GM10248 (cell line): ENCODE results near the gene PLEKHG1.

Experiments used
- CTCF ChIA-PET: fragments of 300-600 bp; sonication (Branson Sonifier 250); formaldehyde crosslinking; extraction: SDS; loops from one replicate; lab custom pipeline; 2021; ENCODE audit warnings: antibody characterized with exemption; lab: Yijun Ruan, JAX
- POLR2A ChIA-PET: fragments of 350-650 bp; sonication (Branson Sonifier 250); formaldehyde crosslinking; extraction: SDS; loops from one replicate; lab custom pipeline; 2020; ENCODE audit warnings: antibody characterized with exemption; lab: Yijun Ruan, JAX
- DNase-seq: peaks from one replicate; pipeline ENCODE4 v3.0.0; 2012; ENCODE audit errors: extremely low spot score
- TF ChIP-seq, protein P1 (sequence below): IDR thresholded peaks from 2 replicates; pipeline ENCODE4 v1.5.1; 2012; ENCODE audit warnings: mild to moderate bottlenecking, low read depth; ENCODE audit errors: extremely low read depth, missing control alignments, control extremely low read depth

Gene PLEKHG1

DNA sequence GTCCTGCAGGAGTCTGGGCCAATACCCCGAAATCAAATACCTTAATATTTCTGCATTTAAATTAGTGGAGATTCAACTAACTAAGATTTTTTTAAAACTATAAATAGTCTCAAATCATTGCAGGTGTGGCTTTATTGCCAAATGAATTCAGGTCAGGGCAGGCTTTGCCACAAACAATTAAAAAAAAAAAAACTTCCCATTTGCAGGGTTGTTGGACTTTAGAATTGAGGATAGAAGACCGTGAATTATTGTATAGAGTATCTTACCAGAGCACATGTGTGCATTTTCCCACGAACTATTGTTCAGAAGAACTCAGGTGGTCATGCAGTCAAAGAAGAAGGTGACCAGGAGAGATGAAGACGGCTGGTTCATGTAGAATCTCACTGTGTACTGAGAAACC, 6.6 kb upstream of the PLEKHG1 start:
- DNase-seq: no peak
- ChIA-PET POLR2A (no interaction called here), CTCF (interaction anchor here (1.0 to 1.2 kb wide), 2 partner anchors 14 to 198 kb away, joined by 3 read pairs; no protein-coding TSS in a partner anchor)
- TF ChIP-seq, protein P1, sequence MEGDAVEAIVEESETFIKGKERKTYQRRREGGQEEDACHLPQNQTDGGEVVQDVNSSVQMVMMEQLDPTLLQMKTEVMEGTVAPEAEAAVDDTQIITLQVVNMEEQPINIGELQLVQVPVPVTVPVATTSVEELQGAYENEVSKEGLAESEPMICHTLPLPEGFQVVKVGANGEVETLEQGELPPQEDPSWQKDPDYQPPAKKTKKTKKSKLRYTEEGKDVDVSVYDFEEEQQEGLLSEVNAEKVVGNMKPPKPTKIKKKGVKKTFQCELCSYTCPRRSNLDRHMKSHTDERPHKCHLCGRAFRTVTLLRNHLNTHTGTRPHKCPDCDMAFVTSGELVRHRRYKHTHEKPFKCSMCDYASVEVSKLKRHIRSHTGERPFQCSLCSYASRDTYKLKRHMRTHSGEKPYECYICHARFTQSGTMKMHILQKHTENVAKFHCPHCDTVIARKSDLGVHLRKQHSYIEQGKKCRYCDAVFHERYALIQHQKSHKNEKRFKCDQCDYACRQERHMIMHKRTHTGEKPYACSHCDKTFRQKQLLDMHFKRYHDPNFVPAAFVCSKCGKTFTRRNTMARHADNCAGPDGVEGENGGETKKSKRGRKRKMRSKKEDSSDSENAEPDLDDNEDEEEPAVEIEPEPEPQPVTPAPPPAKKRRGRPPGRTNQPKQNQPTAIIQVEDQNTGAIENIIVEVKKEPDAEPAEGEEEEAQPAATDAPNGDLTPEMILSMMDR: no peak

DNA sequence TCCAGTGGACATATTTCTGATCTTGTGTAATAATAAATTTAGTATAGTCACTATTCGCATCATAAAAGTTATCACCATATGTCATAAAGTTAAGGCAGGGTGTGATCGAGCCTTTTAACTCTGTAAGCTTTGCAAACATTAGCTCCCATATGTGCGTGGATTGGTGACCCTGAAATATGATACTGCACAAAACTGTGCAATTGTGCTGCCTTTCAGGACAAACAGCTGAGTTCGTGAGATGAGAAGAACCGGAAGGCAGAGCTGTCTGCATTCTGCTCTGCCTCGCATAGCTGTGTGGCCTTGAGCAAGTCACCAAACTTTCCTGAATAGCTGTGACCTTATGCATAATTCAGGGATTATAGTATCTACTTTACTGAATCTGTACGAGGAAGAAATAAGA, 3.2 kb upstream of the PLEKHG1 start:
- POLR2A ChIA-PET: no interaction called here
- DNase-seq: no peak
- TF ChIP-seq, protein P1: no peak
- CTCF ChIA-PET: interaction anchor here (1.6 kb wide), 1 partner anchor 19 kb away, joined by 3 read pairs; no protein-coding TSS in a partner anchor

DNA sequence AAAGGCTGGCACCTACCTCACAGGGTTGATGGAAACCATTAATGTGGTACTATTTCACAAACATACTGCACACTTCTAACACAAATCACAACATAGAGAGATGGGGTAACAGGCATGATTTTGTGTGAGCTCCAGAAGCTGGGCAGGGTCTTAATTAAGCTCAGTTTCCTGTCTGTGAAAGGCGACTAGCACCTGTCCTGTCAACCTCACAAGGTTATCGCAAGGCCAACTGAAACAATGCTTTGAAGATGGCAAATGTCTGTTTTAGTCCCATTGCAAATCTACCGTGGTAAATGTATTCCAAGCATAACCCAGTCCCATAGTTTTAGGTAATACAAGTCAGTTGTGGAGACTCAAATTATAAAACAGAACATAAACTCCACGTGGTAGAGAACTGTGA, 1.3 kb upstream of the PLEKHG1 start:
- ChIA-PET CTCF (interaction anchor here (0.9 to 1.6 kb wide), 4 partner anchors 38 to 88 kb away, joined by 3 read pairs; no protein-coding TSS in a partner anchor), POLR2A (no interaction called here)
- TF ChIP-seq, protein P1: no peak
- no peak for DNase-seq

DNA sequence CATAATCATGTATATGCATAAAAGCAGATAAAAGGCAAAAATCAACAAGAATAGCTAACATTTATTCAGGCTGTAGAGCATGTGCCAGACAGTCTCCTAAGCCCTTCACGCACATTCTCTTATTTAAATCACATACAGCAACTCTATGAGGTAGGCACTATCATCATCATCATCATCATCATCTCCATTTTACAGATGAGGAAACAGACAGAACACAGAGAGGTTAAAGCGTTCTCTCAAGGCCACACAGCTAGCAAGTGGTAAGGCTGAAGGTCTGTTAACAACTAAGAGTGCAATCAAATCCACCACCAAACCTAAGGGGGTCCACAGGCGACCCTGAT, 857 bp upstream of the PLEKHG1 start:
- TF ChIP-seq, protein P1: no peak
- POLR2A ChIA-PET: interaction anchor here (0.7 kb wide), 1 partner anchor 988 kb away, joined by 4 read pairs; no protein-coding TSS in a partner anchor
- DNase-seq: no peak

DNA sequence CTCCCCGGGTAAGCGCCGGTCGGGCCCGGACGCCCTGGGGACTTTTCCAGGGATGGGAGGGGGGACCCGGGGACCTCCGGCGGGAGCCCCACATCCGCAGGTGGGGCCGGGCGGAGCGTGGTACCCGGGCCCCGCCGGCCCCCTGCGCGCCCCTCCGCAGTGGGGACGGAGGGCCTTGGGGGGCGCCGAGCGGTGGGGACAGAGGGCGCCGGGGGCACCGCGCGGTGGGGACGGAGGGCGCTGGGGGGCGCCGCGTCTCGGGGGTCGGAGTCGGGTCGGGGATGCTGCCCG, 270 bp downstream of the PLEKHG1 start:
- TF ChIP-seq, protein P1: no peak
- POLR2A ChIA-PET: no interaction called here
- DNase-seq: no peak
- CTCF ChIA-PET: interaction anchor here (0.8 to 1.6 kb wide), 6 partner anchors 10 to 204 kb away, joined by 3 to 4 read pairs (median 3); no protein-coding TSS in a partner anchor

More for the DNA sequence above, 857 bp upstream of the PLEKHG1 start:
- CTCF ChIA-PET: interaction anchor here (0.9 to 1.6 kb wide), 6 partner anchors 14 to 87 kb away, joined by 3 read pairs; no protein-coding TSS in a partner anchor

DNA sequence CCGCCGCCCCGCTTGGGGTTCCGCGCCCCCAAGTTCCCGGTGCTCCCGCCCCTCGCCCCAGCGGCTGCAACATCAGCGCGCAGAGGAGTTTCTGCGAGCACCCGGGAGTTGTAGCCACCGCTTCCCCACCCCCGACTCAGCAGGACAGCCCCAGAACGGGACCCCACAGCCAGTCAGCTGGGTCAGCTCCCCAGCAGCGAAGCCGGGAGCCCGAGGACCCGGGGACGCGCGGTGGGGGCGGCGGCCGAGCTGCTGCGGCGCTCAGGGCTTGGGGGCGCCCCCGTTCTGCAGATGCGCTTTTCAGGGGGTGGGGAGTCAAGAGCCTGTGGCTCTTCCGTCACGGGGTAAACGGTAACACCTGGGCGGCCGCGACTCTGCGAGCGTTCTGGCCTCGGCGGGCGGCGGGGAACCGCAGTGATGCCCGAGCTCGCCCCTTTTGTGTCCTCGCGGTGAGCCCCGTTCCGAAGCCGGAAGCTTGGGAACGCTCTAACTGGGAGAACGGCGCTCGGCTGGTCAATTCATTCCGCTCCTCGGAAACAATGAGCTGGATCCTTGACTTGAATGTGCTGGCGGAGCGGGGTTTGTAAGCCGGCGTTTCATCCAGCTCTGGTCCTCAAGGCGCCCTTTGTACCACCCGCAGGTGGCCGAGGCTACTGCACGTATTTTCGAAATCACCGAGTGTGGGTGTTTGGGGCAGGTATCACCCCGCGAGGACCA, 774 bp downstream of the PLEKHG1 start:
- DNase-seq: peak; percentile 76
- TF ChIP-seq, protein P1: peak; percentile 21
- ChIA-PET POLR2A (no interaction called here), CTCF (interaction anchor here (0.8 to 1.6 kb wide), 6 partner anchors 10 to 204 kb away, joined by 3 to 4 read pairs (median 3); no protein-coding TSS in a partner anchor)
